Neural cell (in vitro differentiated cells): Measurements from ENCODE around the gene ADARB1.

Experiments used
- CTCF ChIP-seq: fragments of 450-650 bp; IDR thresholded peaks from 2 replicates; pipeline ENCODE4 v1.5.1; 2014; ENCODE audit warnings: antibody characterized with exemption, mild to moderate bottlenecking, moderate library complexity; ENCODE audit not compliant: poor library complexity, severe bottlenecking
- EP300 ChIP-seq: fragments of 450-650 bp; conservative IDR thresholded peaks from 2 replicates; pipeline ENCODE4 v1.6.1; 2014; ENCODE audit warnings: antibody characterized with exemption, mild to moderate bottlenecking, moderate library complexity; ENCODE audit not compliant: poor library complexity, severe bottlenecking
- EZH2 ChIP-seq: fragments of 200-600, 300-800 bp; shearing (Covaris generic), sonication (generic); IDR thresholded peaks from 2 replicates; pipeline ENCODE4 v1.6.1; 2014; ENCODE audit warnings: antibody characterized with exemption, low read length, borderline replicate concordance, mild to moderate bottlenecking; ENCODE audit not compliant: insufficient read depth, poor library complexity, severe bottlenecking
- POLR2AphosphoS5 ChIP-seq: IDR thresholded peaks from 2 replicates; pipeline ENCODE4 v1.6.1; 2012

GRCh38 chr21:45211661-45212060, 137.3 kb downstream of the ADARB1 start:
- TF ChIP-seq CTCF (no peak), EZH2 (no peak), POLR2AphosphoS5 (no peak), EP300 (no peak)
